GM19452 (cell line): ENCODE measurements around the gene THSD7B.

Experiments used
- ATAC-seq: cut with Tn5 transposase; IDR thresholded peaks from one replicate; pipeline ENCODE4 v1.9.1; 2021; ENCODE audit not compliant: unreplicated experiment

THSD7B gene

DNA sequence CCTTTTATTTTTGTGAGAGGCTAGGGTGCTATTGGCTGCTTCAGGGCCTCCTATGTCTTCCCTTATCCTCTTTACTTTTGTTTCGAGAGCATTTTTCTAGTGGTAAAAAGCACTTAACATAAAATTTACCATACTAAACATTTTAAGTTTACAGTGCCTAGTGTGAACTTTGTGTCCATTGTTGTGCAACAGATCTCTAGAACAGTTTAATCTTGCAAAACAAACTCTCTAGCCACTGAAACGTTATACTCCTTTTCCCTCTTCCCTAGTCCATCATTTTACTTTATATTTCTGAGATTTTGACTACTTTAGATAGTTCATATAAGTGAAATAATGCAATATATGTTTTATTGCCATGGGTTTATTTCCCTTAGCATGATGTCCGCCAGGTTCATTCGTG is 580.6 kb downstream of the THSD7B start:
- ATAC-seq = no peak

DNA sequence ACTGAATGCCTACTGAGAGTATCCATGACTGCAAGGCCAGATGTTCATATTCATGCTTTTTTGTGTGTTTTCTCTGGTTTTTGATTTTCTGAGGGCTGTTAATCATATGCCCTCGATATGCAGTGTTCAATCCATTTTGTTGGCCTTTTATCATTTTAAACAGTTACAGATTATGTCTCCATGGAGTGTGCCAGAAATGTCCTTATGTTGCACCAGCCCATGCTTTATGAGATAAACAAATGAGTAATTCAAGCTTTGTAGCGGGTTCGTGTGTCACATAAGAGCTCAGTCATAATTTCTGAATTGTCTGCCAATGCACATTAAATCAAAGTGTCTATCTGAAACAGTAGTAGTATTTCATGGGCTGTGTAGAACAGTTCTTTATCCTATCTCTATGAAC is 583.0 kb downstream of the THSD7B start:
- no peak for ATAC-seq

GRCh38 chr2:137357634-137358033 is 592.3 kb downstream of the THSD7B start:
- ATAC-seq = no peak

DNA sequence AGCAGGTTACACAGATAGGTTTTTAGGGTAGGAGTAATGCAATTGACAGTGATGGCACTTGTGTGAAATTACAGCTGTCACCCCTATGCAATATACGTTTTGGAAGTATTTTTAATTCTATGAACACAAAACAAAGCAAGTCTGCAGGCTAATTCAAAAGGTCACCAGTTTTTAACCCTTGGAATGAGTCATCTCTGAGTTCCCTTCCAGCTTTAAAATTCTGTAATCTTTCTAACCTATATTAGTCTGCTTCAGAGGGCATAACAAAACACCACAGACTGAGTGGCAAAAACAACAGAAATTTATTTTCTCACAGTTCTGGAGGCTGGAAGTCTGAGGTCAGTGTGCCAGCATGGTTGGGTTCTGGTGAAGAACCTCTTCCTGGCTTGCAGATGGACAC is 602.0 kb downstream of the THSD7B start:
- ATAC-seq = no peak

DNA sequence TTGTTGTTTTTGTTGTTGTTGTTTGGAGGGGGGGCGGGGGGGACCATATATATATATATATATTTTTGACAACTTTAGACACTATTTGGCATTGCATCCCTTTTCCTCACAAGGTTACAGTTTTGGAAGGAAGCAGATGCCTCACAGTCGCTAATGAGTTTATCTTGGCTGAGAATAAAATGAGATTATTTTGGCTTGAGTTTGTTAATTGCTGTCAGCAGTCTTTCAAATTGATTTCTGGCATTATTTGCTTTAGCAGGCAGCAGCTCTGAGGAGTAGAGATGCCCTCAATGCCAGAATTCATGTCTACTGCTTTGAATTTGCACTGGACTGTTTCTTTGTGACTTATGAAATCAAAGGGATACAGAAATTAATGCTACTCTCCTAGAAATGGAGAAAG is 603.8 kb downstream of the THSD7B start:
- no peak for ATAC-seq

- no peak for ATAC-seq
These were observed 613.8 kb downstream of the THSD7B start for GRCh38 chr2:137379186-137379585.

DNA sequence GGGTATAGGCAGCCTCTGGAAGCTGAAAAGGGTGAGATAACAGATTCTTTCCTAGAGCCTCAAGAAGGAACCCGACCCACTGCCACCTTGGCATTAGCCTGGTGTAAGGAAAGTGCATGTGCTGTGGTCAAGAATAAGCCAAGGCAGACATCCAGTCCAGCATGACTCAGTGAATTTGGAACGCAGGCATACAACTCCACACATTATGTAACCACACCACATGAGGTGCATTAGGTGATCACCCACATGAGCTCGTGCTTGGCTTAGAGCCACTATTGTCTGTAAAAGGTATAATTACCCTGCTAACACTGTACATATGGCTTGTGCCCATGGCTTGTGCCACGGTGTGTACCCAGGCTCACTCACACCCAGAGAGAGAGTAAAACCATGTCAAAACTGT is 615.3 kb downstream of the THSD7B start:
- ATAC-seq = no peak

DNA sequence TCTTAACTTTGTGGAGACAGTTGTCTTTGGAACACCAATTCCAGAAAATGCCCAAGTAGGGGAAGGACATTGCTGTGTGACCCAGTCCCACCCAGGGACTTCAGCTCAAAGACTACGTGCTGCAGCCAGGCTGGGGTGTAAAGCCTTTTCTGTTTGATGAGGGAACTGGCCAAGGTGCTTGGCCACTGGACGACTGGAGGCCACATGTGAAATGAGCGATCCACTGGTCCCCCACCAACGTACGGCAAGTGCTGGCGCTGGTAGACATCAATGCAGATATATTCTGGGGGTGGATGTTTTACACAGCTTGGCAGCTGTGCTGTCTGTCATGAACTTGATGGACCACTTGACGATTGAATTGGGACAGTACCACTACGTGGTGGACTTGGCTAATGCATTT is 616.4 kb downstream of the THSD7B start:
- no peak for ATAC-seq

- ATAC-seq = no peak
These were observed 618.0 kb downstream of the THSD7B start for GRCh38 chr2:137383391-137383790.

- ATAC-seq = no peak
These were observed 621.7 kb downstream of the THSD7B start for GRCh38 chr2:137387044-137387443.

- no peak for ATAC-seq
These were observed 640.2 kb downstream of the THSD7B start for GRCh38 chr2:137405496-137405895.

DNA sequence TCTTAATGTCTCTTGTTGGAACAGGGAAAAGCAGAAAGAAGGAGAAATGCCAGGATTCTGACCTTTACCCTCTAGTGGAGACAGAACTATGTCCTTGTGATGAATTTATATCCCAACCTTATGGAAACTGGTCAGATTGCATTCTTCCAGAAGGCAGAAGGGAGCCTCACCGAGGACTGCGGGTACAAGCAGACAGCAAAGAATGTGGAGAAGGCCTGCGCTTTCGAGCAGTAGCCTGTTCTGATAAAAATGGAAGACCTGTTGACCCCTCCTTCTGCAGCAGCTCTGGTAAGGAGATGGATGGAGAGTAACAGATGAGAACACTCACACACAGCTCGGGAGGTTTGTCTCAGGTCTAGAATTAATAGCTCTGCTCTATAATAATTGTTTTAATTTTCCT is 646.2 kb downstream of the THSD7B start:
- ATAC-seq = no peak

GRCh38 chr2:137420744-137421143 is 655.4 kb downstream of the THSD7B start:
- no peak for ATAC-seq

GRCh38 chr2:137435162-137435561 is 669.8 kb downstream of the THSD7B start:
- no peak for ATAC-seq

DNA sequence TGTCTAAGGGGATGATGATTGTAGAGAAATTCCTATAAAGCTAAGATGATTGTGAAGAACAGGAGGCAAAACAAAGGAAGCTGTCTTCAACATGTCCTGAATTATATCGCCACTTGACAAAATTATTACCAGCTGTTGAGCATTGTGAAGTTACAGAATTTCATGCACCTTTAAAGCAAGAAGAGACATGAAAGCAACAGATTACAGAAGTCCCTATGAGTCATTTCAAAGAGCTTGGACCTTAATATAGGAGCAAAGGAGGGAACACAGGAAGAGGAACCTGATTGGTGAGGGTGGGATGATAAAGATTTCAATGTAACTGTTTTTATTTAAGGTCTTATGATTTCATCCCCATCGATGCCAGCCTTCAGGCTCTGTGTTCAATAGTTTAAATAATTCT is 672.0 kb downstream of the THSD7B start:
- ATAC-seq = no peak

GRCh38 chr2:137444970-137445369 is 679.6 kb downstream of the THSD7B start:
- no peak for ATAC-seq

DNA sequence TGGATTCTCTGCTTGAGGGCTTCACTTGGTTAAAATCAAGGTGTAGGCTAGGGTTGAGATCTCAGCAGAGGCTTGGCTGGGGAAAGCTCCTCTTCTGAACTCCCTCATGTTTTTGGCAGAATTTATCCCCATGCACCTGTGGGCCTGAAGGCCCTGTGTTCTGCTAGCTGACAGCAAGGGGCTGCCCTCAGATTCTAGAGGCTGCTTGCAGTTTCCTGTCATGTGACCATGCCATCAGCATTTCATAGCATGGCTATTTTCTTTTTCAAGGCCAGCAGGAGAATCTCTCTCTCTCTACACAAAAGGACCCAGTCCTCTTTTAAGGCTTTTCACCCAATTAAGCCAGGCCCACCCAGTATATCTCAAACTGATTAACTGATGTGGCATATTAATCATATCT is 684.1 kb downstream of the THSD7B start:
- ATAC-seq = no peak

DNA sequence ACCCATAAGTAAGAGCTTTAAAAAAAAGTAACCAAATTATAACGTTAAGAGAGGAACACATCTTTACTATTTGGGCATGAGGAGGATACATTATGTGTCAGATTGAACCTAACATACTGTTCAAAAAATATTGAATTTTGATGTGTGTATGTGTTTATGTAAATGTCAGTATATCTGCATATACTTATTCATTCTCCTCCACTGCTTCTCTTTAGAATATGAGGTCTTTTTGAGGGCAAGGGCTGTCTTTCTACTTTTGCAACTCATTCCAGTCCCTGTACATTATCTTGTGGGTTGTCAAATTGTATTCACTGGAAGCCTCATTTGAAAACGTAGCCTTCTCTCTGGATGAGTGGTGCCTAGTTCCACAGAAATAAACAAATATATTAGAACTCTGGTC is 689.5 kb downstream of the THSD7B start:
- ATAC-seq = no peak

DNA sequence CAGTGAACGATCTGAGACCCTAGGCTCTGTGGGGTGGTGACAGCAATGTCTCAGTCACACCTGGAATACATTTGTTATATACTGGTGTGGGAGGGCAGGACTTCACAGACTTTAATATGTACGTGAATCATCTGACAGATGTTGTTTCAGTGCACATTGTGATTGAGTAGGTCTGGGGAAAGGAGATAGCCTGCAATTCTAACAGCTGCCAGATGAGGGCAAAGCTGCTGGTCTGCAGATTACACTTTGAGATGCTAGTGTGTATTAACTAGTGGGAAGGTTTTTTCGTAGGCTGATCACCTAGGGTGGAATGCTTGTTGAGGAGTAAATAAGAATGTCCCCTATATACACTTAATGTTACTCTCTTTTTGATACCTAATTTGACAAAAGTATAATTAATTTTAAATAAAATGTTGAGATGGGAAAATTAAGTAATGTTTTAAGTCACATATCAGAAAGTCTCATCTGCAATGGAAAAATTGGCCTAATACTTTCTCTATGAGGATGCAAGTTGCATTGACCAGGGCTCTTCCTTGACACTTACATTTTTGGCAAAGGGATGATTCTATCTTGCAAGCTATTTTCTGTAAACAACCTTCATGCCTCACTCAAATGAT is 702.0 kb downstream of the THSD7B start:
- ATAC-seq = peak; percentile 79

- no peak for ATAC-seq
These were observed 727.9 kb downstream of the THSD7B start for GRCh38 chr2:137493261-137493660.

- ATAC-seq = no peak
These were observed 735.3 kb downstream of the THSD7B start for GRCh38 chr2:137500599-137500998.

GRCh38 chr2:137507237-137507636 is 741.9 kb downstream of the THSD7B start:
- ATAC-seq = no peak

DNA sequence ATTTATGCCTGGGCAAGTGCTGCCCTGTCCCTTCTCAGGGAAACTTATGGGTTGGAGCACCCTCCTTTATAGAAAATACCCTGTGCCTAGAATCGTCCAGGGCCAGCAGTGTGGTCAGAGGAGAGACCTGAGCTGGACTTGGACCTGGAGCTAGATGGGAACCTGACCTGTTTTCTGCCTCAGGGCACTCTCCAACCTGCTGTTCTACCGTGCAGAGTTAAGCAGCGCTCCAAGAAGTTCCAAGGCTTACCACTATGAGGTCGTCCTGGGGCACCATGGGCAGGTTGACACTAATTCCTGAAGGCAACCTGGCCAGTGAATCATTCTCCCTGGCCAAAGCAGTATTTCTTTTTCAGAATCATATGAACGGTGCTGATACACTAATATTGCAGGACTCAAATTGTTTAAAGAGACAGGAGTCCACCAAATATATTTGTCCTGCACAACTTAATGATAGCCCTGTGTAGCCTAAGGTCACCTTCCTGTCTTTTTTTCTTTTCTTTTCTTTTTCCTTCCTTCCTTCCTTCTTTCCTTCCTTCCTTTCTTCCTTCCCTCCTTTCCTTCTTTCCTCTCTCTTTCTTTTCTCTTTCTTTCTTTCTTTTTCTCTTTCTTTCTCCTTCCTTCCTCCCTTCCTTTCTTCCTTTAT is 743.5 kb downstream of the THSD7B start:
- ATAC-seq = no peak
